K562 (cell line): ENCODE data around the gene LONRF2. TPM values are rescaled to one million over a fixed set of nuclear protein-coding genes. Genes with fewer than 3 reads are reported as not detected.

Experiments used
- ATAC-seq: fragments of 200-7000 bp; cut with Tn5 transposase; 3 replicates; pipeline ENCODE4 v1.9.1; 2020; ENCODE audit warnings: moderate library complexity
- BruUV-seq: library from RNA; stranded (reverse); fragments of 400-500 nt; replicated peaks from 2 replicates; lab custom pipeline; 2021; lab: Mats Ljungman, UMichigan
- CTCF ChIA-PET: fragments of 300-600 bp; formaldehyde crosslinking; extraction: SDS; loops from one replicate; lab custom pipeline; 2021; ENCODE audit warnings: low intra/inter-chr PET ratio; lab: Yijun Ruan, JAX
- POLR2A ChIA-PET: fragments of 300-600, 350-650 bp; sonication (Branson Sonifier 250); formaldehyde crosslinking; extraction: SDS; loops from one replicate; lab custom pipeline; 2021; ENCODE audit warnings: antibody characterized with exemption, inconsistent platforms; lab: Yijun Ruan, JAX
- DNase-seq, 4 experiments: peaks; one replicate each; pipeline versions ENCODE4 v3.0.0 to v3.0.0-alpha.2; 2011 to 2018; ENCODE audit warnings: low spot score in 3 of 4, mixed read lengths in 3 of 4; ENCODE audit errors: extremely low read depth in 1 of 4
- FAIRE-seq: peaks from 2 replicates; lab custom pipeline; 2011; peaks lifted over from hg19 to GRCh38; lab: Jason Lieb, UNC
- H2AFZ ChIP-seq: 2 replicates; pipeline ENCODE4 v1.6.0; 2011; ENCODE audit warnings: low read depth, low read length, control low read depth, inconsistent platforms
- H3K27ac ChIP-seq: fragments of 200-600 bp; 3 replicates; pipeline ENCODE4 v1.8.0; 2011; ENCODE audit warnings: low read depth, mild to moderate bottlenecking, control low read depth, inconsistent platforms, low read length, moderate library complexity, mixed read lengths; ENCODE audit errors: extremely low read depth
- H3K27me3 ChIP-seq, 2 experiments: fragments of 300-600 bp in 1 of 2; 2 replicates in 1 of 2; 3 replicates in 1 of 2; pipeline versions ENCODE4 v1.6.0 to v1.8.0; 2011; ENCODE audit warnings: inconsistent platforms in 2 of 2, low read length in 2 of 2, mild to moderate bottlenecking in 1 of 2, mixed read lengths in 1 of 2, moderate library complexity in 1 of 2; ENCODE audit not compliant: control insufficient read depth in 2 of 2, insufficient read depth in 2 of 2
- H3K36me3 ChIP-seq: fragments of 300-600 bp; 3 replicates; pipeline ENCODE4 v1.8.0; 2011; ENCODE audit warnings: mild to moderate bottlenecking, low read length, inconsistent platforms; ENCODE audit not compliant: control insufficient read depth, insufficient read depth
- H3K4me1 ChIP-seq, 2 experiments: fragments of 200-600 bp in 1 of 2; replicated peaks in 1 of 2; 2 replicates in 1 of 2; 3 replicates in 1 of 2; pipeline versions ENCODE4 v1.5.1 to v1.8.0; 2011; ENCODE audit warnings: inconsistent platforms in 2 of 2, low read length in 2 of 2, mild to moderate bottlenecking in 1 of 2, mixed read lengths in 1 of 2, moderate library complexity in 1 of 2; ENCODE audit not compliant: control insufficient read depth in 2 of 2, insufficient read depth in 2 of 2
- H3K4me2 ChIP-seq: 2 replicates; pipeline ENCODE4 v1.6.1; 2011; ENCODE audit warnings: low read length, control low read depth, inconsistent platforms, mixed read lengths; ENCODE audit not compliant: insufficient read depth
- H3K4me3 ChIP-seq: fragments of 200-600 bp; sonication (generic), shearing (Covaris generic); 2 replicates; pipeline ENCODE4 v1.5.1; 2016; ENCODE audit warnings: control low read depth, inconsistent platforms
- H3K79me2 ChIP-seq: fragments of 200-600 bp; 3 replicates; pipeline ENCODE4 v1.8.0; 2011; ENCODE audit warnings: low read length, inconsistent platforms; ENCODE audit not compliant: control insufficient read depth, insufficient read depth
- H3K9ac ChIP-seq, 2 experiments: 2 replicates each; pipeline versions ENCODE4 v1.6.0 to v1.6.1; 2011; ENCODE audit warnings: low read depth in 2 of 2, low read length in 2 of 2, control low read depth in 1 of 2, inconsistent platforms in 1 of 2, mild to moderate bottlenecking in 1 of 2, mixed read lengths in 1 of 2; ENCODE audit not compliant: insufficient read depth in 1 of 2
- H3K9me1 ChIP-seq: one replicate; pipeline ENCODE4 v1.6.0; 2011; ENCODE audit warnings: inconsistent platforms, mild to moderate bottlenecking, low read length, moderate library complexity; ENCODE audit not compliant: control insufficient read depth, insufficient read depth
- H3K9me3 ChIP-seq: replicated peaks from 2 replicates; pipeline ENCODE4 v1.5.1; 2011; ENCODE audit warnings: low read depth, low read length, inconsistent platforms; ENCODE audit not compliant: control insufficient read depth, insufficient read depth
- H4K20me1 ChIP-seq: replicated peaks from 2 replicates; pipeline ENCODE4 v1.6.1; 2011; ENCODE audit warnings: low read length, inconsistent platforms, mixed read lengths; ENCODE audit not compliant: control insufficient read depth, insufficient read depth
- HDAC8 ChIP-seq: fragments of 450-650 bp; IDR thresholded peaks from 2 replicates; pipeline ENCODE4 v1.6.1; 2016; ENCODE audit warnings: mild to moderate bottlenecking, missing genetic modification characterization, moderate library complexity, missing compliant biosample characterization
- NR4A1 ChIP-seq, 2 experiments: fragments of 250-450 bp in 1 of 2; fragments of 450-650 bp in 1 of 2; sonication (Bioruptor Pico) in 1 of 2; IDR thresholded peaks; 2 replicates each; pipeline versions ENCODE4 v1.4.0 to v1.6.1; 2016 to 2020; ENCODE audit warnings: mild to moderate bottlenecking in 2 of 2, missing compliant biosample characterization in 1 of 2, missing genetic modification characterization in 1 of 2, moderate library complexity in 1 of 2
- NUFIP1 ChIP-seq: fragments of 450-650 bp; IDR thresholded peaks from 2 replicates; pipeline ENCODE4 v1.6.1; 2018; ENCODE audit not compliant: partially characterized antibody
- ZFX ChIP-seq: sonication (generic); formaldehyde crosslinking; IDR thresholded peaks from 2 replicates; pipeline ENCODE4 v1.8.0; 2022; ENCODE audit warnings: mild to moderate bottlenecking, missing genetic modification reagents, moderate library complexity
- WGBS: fragments of 100-300 bp; shearing (Covaris generic); methylation state at CpG from one replicate; pipeline ENCODE4 v1.1.6; 2016; ENCODE audit warnings: low coverage, mixed read lengths; ENCODE audit not compliant: insufficient coverage; ENCODE audit errors: missing lambda C conversion rate; 5-methylcytosine and 5-hydroxymethylcytosine counted together
- in situ Hi-C: fragments of 300-500 bp; cut with MboI; formaldehyde crosslinking; loops from 4 replicates; pipeline ENCODE4 v1.15.0; 2018; ENCODE audit warnings: inconsistent platforms, mixed read lengths
- intact Hi-C: fragments of 100-400 bp; cut with micrococcal nuclease; formaldehyde crosslinking; loops from 2 replicates; pipeline ENCODE4 v1.14.2; 2022
- polyA plus RNA-seq, 8 experiments: library from polyadenylated mRNA; depleted of rRNA in 4 of 8; stranded (reverse) in 5 of 8; unstranded in 3 of 8; fragments of >200 nt; fragmentation: Nextera tagmentation in 2 of 8; fragmentation: Illumina TruSeq in 1 of 8; extraction: Ambion mirVana in 2 of 8; extraction: Trizol in 1 of 8; gene quantifications; 2 replicates each; pipeline versions ENCODE4 v1.2.1 to v1.2.3, GENCODE V29; 2011 to 2014; ENCODE audit warnings: inconsistent platforms in 1 of 8, missing spikeins in 1 of 8
- total RNA-seq, 7 experiments: library from RNA; depleted of rRNA in 6 of 7; stranded (reverse); fragments of >200 nt in 6 of 7; fragmentation: Illumina TruSeq in 2 of 7; extraction: Trizol in 2 of 7; gene quantifications; 2 replicates each; pipeline versions ENCODE4 v1.2.1 to v1.2.3, GENCODE V29; 2011 to 2021; ENCODE audit warnings: low replicate concordance in 1 of 7
- TF ChIP-seq, protein P1 (sequence below): fragments of 450-650 bp; formaldehyde crosslinking; IDR thresholded peaks from 2 replicates; pipeline ENCODE4 v1.4.0; 2020; ENCODE audit warnings: mild to moderate bottlenecking, moderate library complexity
- TF ChIP-seq, protein P2 (sequence below): fragments of 450-650 bp; formaldehyde crosslinking; IDR thresholded peaks from 2 replicates; pipeline ENCODE4 v1.4.0; 2022; ENCODE audit warnings: mild to moderate bottlenecking, moderate library complexity
- TF ChIP-seq, protein P3 (sequence below), 2 experiments: fragments of 450-650 bp; IDR thresholded peaks; 2 replicates each; pipeline ENCODE4 v1.6.1; 2018; ENCODE audit warnings: mild to moderate bottlenecking in 2 of 2, low read depth in 1 of 2; ENCODE audit not compliant: partially characterized antibody in 2 of 2

LONRF2 gene
- total and polyA plus RNA-seq, 9 of the 15 experiments (the other 6 are each of a cell fraction or from before 2014, with no cell fraction given), result 0.35 to 5.0 (median 2.7) TPM

DNA sequence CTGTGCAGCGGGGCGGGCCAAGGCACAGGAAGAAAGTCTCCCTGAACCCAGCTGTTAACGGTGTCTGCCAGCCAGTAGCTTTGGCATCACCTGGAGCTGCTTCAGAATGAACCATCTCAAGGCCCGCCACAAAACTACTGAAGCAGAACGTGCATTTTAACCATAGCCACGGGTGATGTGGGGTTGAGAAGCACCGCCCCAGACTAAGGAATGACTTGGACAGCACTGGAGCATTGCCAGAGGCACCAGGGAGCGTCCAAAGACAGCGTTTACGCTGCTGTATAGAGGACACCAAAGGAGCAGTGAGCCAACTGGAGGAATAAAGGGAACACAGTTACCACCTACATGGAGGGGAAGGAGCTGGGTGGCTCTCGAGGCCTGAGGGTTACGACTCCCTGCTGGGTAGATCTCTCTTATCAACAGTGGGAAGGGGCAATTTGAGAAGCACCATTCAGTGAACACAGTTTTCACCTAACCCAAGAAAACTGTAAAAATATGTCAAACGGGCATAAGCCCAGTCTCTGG lies 28.4 kb upstream of the LONRF2 start:
- no peaks in the 10 kb centered on the region for H3K27me3 ChIP-seq
- H3K79me2 ChIP-seq, result no peaks in the 10 kb centered on the region
- TF ChIP-seq HDAC8 (no peak), NUFIP1 (no peak), NR4A1 (CRISPR knock-in tag; IDR thresholded peaks at IDR 0.05) (no peak), NR4A1 (tag; IDR thresholded peaks at IDR 0.05) (no peak), ZFX (CRISPR knock-in tag) (no peak)
- TF ChIP-seq, protein P1, sequence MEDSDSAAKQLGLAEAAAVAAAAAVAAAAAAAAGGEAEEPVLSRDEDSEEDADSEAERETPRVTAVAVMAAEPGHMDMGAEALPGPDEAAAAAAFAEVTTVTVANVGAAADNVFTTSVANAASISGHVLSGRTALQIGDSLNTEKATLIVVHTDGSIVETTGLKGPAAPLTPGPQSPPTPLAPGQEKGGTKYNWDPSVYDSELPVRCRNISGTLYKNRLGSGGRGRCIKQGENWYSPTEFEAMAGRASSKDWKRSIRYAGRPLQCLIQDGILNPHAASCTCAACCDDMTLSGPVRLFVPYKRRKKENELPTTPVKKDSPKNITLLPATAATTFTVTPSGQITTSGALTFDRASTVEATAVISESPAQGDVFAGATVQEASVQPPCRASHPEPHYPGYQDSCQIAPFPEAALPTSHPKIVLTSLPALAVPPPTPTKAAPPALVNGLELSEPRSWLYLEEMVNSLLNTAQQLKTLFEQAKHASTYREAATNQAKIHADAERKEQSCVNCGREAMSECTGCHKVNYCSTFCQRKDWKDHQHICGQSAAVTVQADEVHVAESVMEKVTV, result no peak
- TF ChIP-seq, protein P2, sequence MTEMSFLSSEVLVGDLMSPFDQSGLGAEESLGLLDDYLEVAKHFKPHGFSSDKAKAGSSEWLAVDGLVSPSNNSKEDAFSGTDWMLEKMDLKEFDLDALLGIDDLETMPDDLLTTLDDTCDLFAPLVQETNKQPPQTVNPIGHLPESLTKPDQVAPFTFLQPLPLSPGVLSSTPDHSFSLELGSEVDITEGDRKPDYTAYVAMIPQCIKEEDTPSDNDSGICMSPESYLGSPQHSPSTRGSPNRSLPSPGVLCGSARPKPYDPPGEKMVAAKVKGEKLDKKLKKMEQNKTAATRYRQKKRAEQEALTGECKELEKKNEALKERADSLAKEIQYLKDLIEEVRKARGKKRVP (CRISPR knock-in tag), result no peak
- TF ChIP-seq, protein P3, sequence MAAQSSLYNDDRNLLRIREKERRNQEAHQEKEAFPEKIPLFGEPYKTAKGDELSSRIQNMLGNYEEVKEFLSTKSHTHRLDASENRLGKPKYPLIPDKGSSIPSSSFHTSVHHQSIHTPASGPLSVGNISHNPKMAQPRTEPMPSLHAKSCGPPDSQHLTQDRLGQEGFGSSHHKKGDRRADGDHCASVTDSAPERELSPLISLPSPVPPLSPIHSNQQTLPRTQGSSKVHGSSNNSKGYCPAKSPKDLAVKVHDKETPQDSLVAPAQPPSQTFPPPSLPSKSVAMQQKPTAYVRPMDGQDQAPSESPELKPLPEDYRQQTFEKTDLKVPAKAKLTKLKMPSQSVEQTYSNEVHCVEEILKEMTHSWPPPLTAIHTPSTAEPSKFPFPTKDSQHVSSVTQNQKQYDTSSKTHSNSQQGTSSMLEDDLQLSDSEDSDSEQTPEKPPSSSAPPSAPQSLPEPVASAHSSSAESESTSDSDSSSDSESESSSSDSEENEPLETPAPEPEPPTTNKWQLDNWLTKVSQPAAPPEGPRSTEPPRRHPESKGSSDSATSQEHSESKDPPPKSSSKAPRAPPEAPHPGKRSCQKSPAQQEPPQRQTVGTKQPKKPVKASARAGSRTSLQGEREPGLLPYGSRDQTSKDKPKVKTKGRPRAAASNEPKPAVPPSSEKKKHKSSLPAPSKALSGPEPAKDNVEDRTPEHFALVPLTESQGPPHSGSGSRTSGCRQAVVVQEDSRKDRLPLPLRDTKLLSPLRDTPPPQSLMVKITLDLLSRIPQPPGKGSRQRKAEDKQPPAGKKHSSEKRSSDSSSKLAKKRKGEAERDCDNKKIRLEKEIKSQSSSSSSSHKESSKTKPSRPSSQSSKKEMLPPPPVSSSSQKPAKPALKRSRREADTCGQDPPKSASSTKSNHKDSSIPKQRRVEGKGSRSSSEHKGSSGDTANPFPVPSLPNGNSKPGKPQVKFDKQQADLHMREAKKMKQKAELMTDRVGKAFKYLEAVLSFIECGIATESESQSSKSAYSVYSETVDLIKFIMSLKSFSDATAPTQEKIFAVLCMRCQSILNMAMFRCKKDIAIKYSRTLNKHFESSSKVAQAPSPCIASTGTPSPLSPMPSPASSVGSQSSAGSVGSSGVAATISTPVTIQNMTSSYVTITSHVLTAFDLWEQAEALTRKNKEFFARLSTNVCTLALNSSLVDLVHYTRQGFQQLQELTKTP (IDR thresholded peaks at IDR 0.05; ENCODE audit: low read depth in 1 of 2, partially characterized antibody in 2 of 2), result no peak
- FAIRE-seq (no peak), DNase-seq (no peak), ATAC-seq (no peak)
- intact Hi-C loops, result no loop called here
- H2AFZ ChIP-seq, result peak overlapping the region; percentile 28
- ChIA-PET CTCF (interaction anchor here (0.6 kb wide), 1 partner anchor 292 kb away, joined by 3 read pairs; no protein-coding TSS in a partner anchor), POLR2A (no interaction called here)
- no peak overlapping the region for H3K9ac ChIP-seq
- no peaks in the 10 kb centered on the region for H3K9me1 ChIP-seq
- H3K4me2 ChIP-seq, result no peak overlapping the region
- no peak overlapping the region for H3K4me3 ChIP-seq
- H4K20me1 ChIP-seq, result no peaks in the 10 kb centered on the region
- H3K9me3 ChIP-seq, result no peaks in the 10 kb centered on the region
- no peaks in the 10 kb centered on the region for H3K36me3 ChIP-seq
- H3K4me1 ChIP-seq, result no peaks in the 10 kb centered on the region
- BruUV-seq, result no TSS peak
- in situ Hi-C loops, result no loop called here
- WGBS, result 16% methylated on average over 13 of the region's 13 CpGs
- H3K27ac ChIP-seq, result no peak overlapping the region
